Keratinocyte (primary cell): Measurements from ENCODE around the gene PDXDC1.

Source experiments
- CTCF ChIP-seq, 3 experiments: IDR thresholded peaks in 1 of 3; conservative IDR thresholded peaks in 1 of 3; optimal IDR thresholded peaks in 1 of 3; 2 replicates in 2 of 3; 3 replicates in 1 of 3; pipeline versions ENCODE3 to v1.5.1; 2011; ENCODE audit warnings: low read length in 3 of 3, mild to moderate bottlenecking in 3 of 3, moderate library complexity in 2 of 3, control low read depth in 1 of 3, inconsistent platforms in 1 of 3; ENCODE audit not compliant: insufficient read depth in 2 of 3; ENCODE audit errors: extremely low read depth in 1 of 3
- EZH2 ChIP-seq: IDR thresholded peaks from one replicate; pipeline ENCODE4 v1.6.1; 2012; ENCODE audit warnings: inconsistent platforms, mild to moderate bottlenecking, low read length, moderate library complexity

- TF ChIP-seq CTCF (optimal IDR thresholded peaks at IDR 0.05 in 1 of 3, IDR thresholded peaks at IDR 0.05 in 1 of 3, conservative IDR thresholded peaks at IDR 0.05 in 1 of 3; ENCODE audit: extremely low read depth in 1 of 3, insufficient read depth in 2 of 3, low read length in 3 of 3) (no peak), EZH2 (no peak)
Observed at GRCh38 chr16:15033309-15033707, 58.5 kb downstream of the PDXDC1 start.
